GM19397 (cell line): ENCODE data around the gene TIMP2.
"Not testable (repeated sequence)": the region's sequence is repeated elsewhere in the genome, so short reads cannot be mapped to it uniquely, and the experiment has no call there.

Source experiments
- ATAC-seq: cut with Tn5 transposase; IDR thresholded peaks from one replicate; pipeline ENCODE4 v1.9.1; 2021; ENCODE audit warnings: mild to moderate bottlenecking, moderate library complexity; ENCODE audit not compliant: unreplicated experiment

The TIMP2 gene

GRCh38 chr17:78873519-78874340 is 51.5 kb downstream of the TIMP2 start:
- ATAC-seq = no peak

GRCh38 chr17:78872486-78872885 is 52.7 kb downstream of the TIMP2 start:
- no peak for ATAC-seq

GRCh38 chr17:78870621-78871020 is 54.6 kb downstream of the TIMP2 start:
- no peak for ATAC-seq

- ATAC-seq = no peak
Measured at GRCh38 chr17:78868391-78868790, 56.8 kb downstream of the TIMP2 start.

GRCh38 chr17:78867046-78867445 is 58.1 kb downstream of the TIMP2 start:
- not testable (repeated sequence) for ATAC-seq

GRCh38 chr17:78865682-78866390 is 59.4 kb downstream of the TIMP2 start:
- ATAC-seq = no peak

GRCh38 chr17:78864117-78864516 is 61.1 kb downstream of the TIMP2 start:
- no peak for ATAC-seq

- ATAC-seq = no peak
Measured at GRCh38 chr17:78862073-78863023, 62.8 kb downstream of the TIMP2 start.

GRCh38 chr17:78861229-78861628 is 64.0 kb downstream of the TIMP2 start:
- ATAC-seq = no peak

GRCh38 chr17:78859051-78859450 is 66.1 kb downstream of the TIMP2 start:
- ATAC-seq = no peak

GRCh38 chr17:78857266-78857665 is 67.9 kb downstream of the TIMP2 start:
- no peak for ATAC-seq

- no peak for ATAC-seq
Measured at GRCh38 chr17:78855561-78856165, 69.5 kb downstream of the TIMP2 start.

GRCh38 chr17:78854508-78854907 is 70.7 kb downstream of the TIMP2 start:
- ATAC-seq = no peak

- no peak for ATAC-seq
Measured at GRCh38 chr17:78853926-78854394, 71.2 kb downstream of the TIMP2 start.

- ATAC-seq = no peak
Measured at GRCh38 chr17:78852709-78853121, 72.5 kb downstream of the TIMP2 start.

GRCh38 chr17:78849026-78849425 is 76.2 kb downstream of the TIMP2 start:
- ATAC-seq = no peak

GRCh38 chr17:78847052-78847451 is 78.1 kb downstream of the TIMP2 start:
- ATAC-seq = no peak

- no peak for ATAC-seq
Measured at GRCh38 chr17:78844301-78845005, 80.7 kb downstream of the TIMP2 start.

GRCh38 chr17:78842881-78843565 is 82.2 kb downstream of the TIMP2 start:
- no peak for ATAC-seq
